Measurements from ENCODE around the gene VIPR2.
"Not testable (repeated sequence)": the region's sequence is repeated elsewhere in the genome, so short reads cannot be mapped to it uniquely, and the experiment has no call there.

VIPR2 gene

DNA sequence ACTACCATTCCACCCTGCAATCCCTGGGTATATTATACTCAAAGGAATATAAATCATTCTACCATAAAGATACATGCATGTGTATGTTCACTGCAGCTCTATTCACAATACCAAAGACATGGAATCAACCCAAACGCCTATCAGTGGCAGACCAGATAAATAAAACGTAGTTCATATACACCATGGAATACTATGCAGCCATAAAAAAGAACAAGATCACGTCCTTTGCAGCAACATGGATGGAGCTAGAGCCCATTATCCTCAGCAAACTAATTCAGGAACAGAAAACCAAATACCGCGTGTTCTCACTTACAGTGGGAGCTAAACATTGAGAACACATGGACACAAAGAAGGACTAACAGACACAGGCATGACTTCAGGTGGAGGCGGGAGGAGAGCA is 150.0 kb downstream of the VIPR2 start:
- no peak overlapping the region for H2AFZ ChIP-seq (ENCODE audit: low read length, unreplicated experiment)
- H3K36me3 ChIP-seq (ENCODE audit: insufficient read depth, low read length) = no peaks in the 10 kb centered on the region
- no peak overlapping the region for H3K27ac ChIP-seq (ENCODE audit: low read depth, low read length)
- H3K4me1 ChIP-seq (ENCODE audit: control insufficient read depth, insufficient read depth, low read length, unreplicated experiment) = no peaks in the 10 kb centered on the region
- H3K4me3 ChIP-seq (ENCODE audit: low read depth, low read length) = no peak overlapping the region
- H3K79me2 ChIP-seq (ENCODE audit: control insufficient read depth, insufficient read depth, low read length, unreplicated experiment) = no peaks in the 10 kb centered on the region
- peaks cover 47% of the 10 kb centered on the region for H3K27me3 ChIP-seq (ENCODE audit: insufficient read depth, low read length)

DNA sequence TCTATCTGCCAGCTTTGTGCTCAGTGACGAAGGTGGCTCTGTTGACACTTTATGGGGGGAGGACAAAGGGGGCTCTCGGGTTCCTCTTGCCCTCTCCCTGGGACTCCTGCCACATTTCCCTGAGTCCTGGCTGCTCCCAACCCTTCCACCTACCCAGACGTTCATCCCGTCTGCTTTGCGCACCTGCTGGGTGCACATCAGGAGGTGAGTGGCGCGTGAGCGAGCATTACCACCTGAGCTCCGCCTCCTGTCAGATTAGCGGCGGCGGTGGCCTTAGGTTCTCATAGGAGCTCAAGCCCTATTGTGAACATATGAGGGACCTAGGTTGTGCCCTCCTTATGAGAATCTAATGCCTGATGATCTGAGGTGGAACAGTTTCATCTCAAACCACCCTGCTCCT is 151.1 kb downstream of the VIPR2 start:
- H3K27me3 ChIP-seq (ENCODE audit: insufficient read depth, low read length) = peaks cover 47% of the 10 kb centered on the region
- H3K4me3 ChIP-seq (ENCODE audit: low read depth, low read length) = no peak overlapping the region
- H3K36me3 ChIP-seq (ENCODE audit: insufficient read depth, low read length) = no peaks in the 10 kb centered on the region
- no peaks in the 10 kb centered on the region for H3K4me1 ChIP-seq (ENCODE audit: control insufficient read depth, insufficient read depth, low read length, unreplicated experiment)
- H2AFZ ChIP-seq (ENCODE audit: low read length, unreplicated experiment) = no peak overlapping the region
- no peak overlapping the region for H3K27ac ChIP-seq (ENCODE audit: low read depth, low read length)
- H3K79me2 ChIP-seq (ENCODE audit: control insufficient read depth, insufficient read depth, low read length, unreplicated experiment) = no peaks in the 10 kb centered on the region

GRCh38 chr7:158992759-158993158 is 151.9 kb downstream of the VIPR2 start:
- Histone ChIP-seq H3K4me3 (ENCODE audit: low read depth, low read length) (no peak overlapping the region), H3K27me3 (ENCODE audit: insufficient read depth, low read length) (peaks cover 47% of the 10 kb centered on the region), H2AFZ (ENCODE audit: low read length, unreplicated experiment) (no peak overlapping the region), H3K79me2 (ENCODE audit: control insufficient read depth, insufficient read depth, low read length, unreplicated experiment) (no peaks in the 10 kb centered on the region), H3K27ac (ENCODE audit: low read depth, low read length) (no peak overlapping the region), H3K36me3 (ENCODE audit: insufficient read depth, low read length) (no peaks in the 10 kb centered on the region), H3K4me1 (ENCODE audit: control insufficient read depth, insufficient read depth, low read length, unreplicated experiment) (no peaks in the 10 kb centered on the region)

GRCh38 chr7:158991824-158992621 is 152.6 kb downstream of the VIPR2 start:
- Histone ChIP-seq H3K4me3 (ENCODE audit: low read depth, low read length) (no peak overlapping the region), H3K36me3 (ENCODE audit: insufficient read depth, low read length) (no peaks in the 10 kb centered on the region), H3K27me3 (ENCODE audit: insufficient read depth, low read length) (peaks cover 40% of the 10 kb centered on the region), H3K27ac (ENCODE audit: low read depth, low read length) (no peak overlapping the region), H3K79me2 (ENCODE audit: control insufficient read depth, insufficient read depth, low read length, unreplicated experiment) (no peaks in the 10 kb centered on the region), H3K4me1 (ENCODE audit: control insufficient read depth, insufficient read depth, low read length, unreplicated experiment) (no peaks in the 10 kb centered on the region), H2AFZ (ENCODE audit: low read length, unreplicated experiment) (no peak overlapping the region)

DNA sequence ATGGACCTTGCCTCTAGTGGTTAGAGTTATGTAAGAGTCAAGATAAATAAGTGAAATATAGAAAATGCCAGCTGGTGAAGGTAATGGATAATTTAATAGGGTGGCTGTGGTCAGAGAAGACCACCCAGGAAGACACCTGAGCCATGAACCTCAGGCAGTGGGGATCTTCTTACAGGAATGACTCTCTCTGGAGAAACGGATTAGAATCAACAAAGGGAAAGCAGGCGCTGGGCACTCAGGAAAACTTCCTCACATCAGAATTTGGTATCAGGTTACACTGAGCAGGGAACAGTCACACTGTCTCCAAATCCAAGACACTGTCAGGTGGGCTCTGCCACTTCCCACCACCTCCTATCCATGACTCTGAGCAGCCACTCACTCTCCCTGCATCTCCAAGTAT is 155.7 kb downstream of the VIPR2 start:
- Histone ChIP-seq H3K4me3 (ENCODE audit: low read depth, low read length) (no peak overlapping the region), H3K4me1 (ENCODE audit: control insufficient read depth, insufficient read depth, low read length, unreplicated experiment) (no peaks in the 10 kb centered on the region), H3K79me2 (ENCODE audit: control insufficient read depth, insufficient read depth, low read length, unreplicated experiment) (no peaks in the 10 kb centered on the region), H3K36me3 (ENCODE audit: insufficient read depth, low read length) (no peaks in the 10 kb centered on the region), H3K27me3 (ENCODE audit: insufficient read depth, low read length) (peaks cover 31% of the 10 kb centered on the region), H2AFZ (ENCODE audit: low read length, unreplicated experiment) (no peak overlapping the region), H3K27ac (ENCODE audit: low read depth, low read length) (no peak overlapping the region)

- Histone ChIP-seq H3K27me3 (ENCODE audit: insufficient read depth, low read length) (peaks cover 25% of the 10 kb centered on the region), H3K79me2 (ENCODE audit: control insufficient read depth, insufficient read depth, low read length, unreplicated experiment) (no peaks in the 10 kb centered on the region), H3K4me3 (ENCODE audit: low read depth, low read length) (no peak overlapping the region), H3K4me1 (ENCODE audit: control insufficient read depth, insufficient read depth, low read length, unreplicated experiment) (no peaks in the 10 kb centered on the region), H3K36me3 (ENCODE audit: insufficient read depth, low read length) (no peaks in the 10 kb centered on the region), H2AFZ (ENCODE audit: low read length, unreplicated experiment) (no peak overlapping the region), H3K27ac (ENCODE audit: low read depth, low read length) (no peak overlapping the region)
Observed at GRCh38 chr7:158988302-158988862, 156.3 kb downstream of the VIPR2 start.

GRCh38 chr7:158987691-158988090 is 157.0 kb downstream of the VIPR2 start:
- Histone ChIP-seq H2AFZ (ENCODE audit: low read length, unreplicated experiment) (no peak overlapping the region), H3K27ac (ENCODE audit: low read depth, low read length) (no peak overlapping the region), H3K4me1 (ENCODE audit: control insufficient read depth, insufficient read depth, low read length, unreplicated experiment) (no peaks in the 10 kb centered on the region), H3K4me3 (ENCODE audit: low read depth, low read length) (no peak overlapping the region), H3K36me3 (ENCODE audit: insufficient read depth, low read length) (no peaks in the 10 kb centered on the region), H3K79me2 (ENCODE audit: control insufficient read depth, insufficient read depth, low read length, unreplicated experiment) (no peaks in the 10 kb centered on the region), H3K27me3 (ENCODE audit: insufficient read depth, low read length) (peaks cover 18% of the 10 kb centered on the region)

- Histone ChIP-seq H3K4me3 (ENCODE audit: low read depth, low read length) (no peak overlapping the region), H3K27me3 (ENCODE audit: insufficient read depth, low read length) (0 out of 2 replicates have a peak, but pooled peaks cover 1% of the 10 kb centered on the region), H3K79me2 (ENCODE audit: control insufficient read depth, insufficient read depth, low read length, unreplicated experiment) (no peaks in the 10 kb centered on the region), H3K4me1 (ENCODE audit: control insufficient read depth, insufficient read depth, low read length, unreplicated experiment) (no peaks in the 10 kb centered on the region), H3K36me3 (ENCODE audit: insufficient read depth, low read length) (no peaks in the 10 kb centered on the region), H2AFZ (ENCODE audit: low read length, unreplicated experiment) (no peak overlapping the region), H3K27ac (ENCODE audit: low read depth, low read length) (no peak overlapping the region)
Observed at GRCh38 chr7:158985583-158985982, 159.1 kb downstream of the VIPR2 start.

GRCh38 chr7:158984007-158984406 is 160.7 kb downstream of the VIPR2 start:
- not testable (repeated sequence) for H3K79me2 ChIP-seq (ENCODE audit: control insufficient read depth, insufficient read depth, low read length, unreplicated experiment)

DNA sequence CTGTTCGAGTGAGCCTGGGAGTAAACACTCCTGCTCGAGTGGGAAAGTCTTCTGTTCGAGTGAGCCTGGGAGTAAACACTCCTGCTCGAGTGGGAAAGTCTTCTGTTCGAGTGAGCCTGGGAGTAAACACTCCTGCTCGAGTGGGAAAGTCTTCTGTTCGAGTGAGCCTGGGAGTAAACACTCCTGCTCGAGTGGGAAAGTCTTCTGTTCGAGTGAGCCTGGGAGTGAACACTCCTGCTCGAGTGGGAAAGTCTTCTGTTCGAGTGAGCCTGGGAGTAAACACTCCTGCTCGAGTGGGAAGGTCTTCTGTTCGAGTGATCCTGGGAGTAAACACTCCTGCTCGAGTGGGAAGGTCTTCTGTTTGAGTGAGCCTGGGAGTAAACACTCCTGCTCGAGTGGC is 162.6 kb downstream of the VIPR2 start:
- not testable (repeated sequence) for H3K27ac ChIP-seq (ENCODE audit: low read depth, low read length); H2AFZ ChIP-seq (ENCODE audit: low read length, unreplicated experiment); H3K4me3 ChIP-seq (ENCODE audit: low read depth, low read length); H3K36me3 ChIP-seq (ENCODE audit: insufficient read depth, low read length); H3K4me1 ChIP-seq (ENCODE audit: control insufficient read depth, insufficient read depth, low read length, unreplicated experiment); H3K79me2 ChIP-seq (ENCODE audit: control insufficient read depth, insufficient read depth, low read length, unreplicated experiment); H3K27me3 ChIP-seq (ENCODE audit: insufficient read depth, low read length)

More at GRCh38 chr7:158984007-158984406, 160.7 kb downstream of the VIPR2 start:
- not testable (repeated sequence) for H3K27ac ChIP-seq (ENCODE audit: low read depth, low read length); H2AFZ ChIP-seq (ENCODE audit: low read length, unreplicated experiment); H3K4me1 ChIP-seq (ENCODE audit: control insufficient read depth, insufficient read depth, low read length, unreplicated experiment); H3K4me3 ChIP-seq (ENCODE audit: low read depth, low read length); H3K36me3 ChIP-seq (ENCODE audit: insufficient read depth, low read length); H3K27me3 ChIP-seq (ENCODE audit: insufficient read depth, low read length)
